HEK293 (cell line): ENCODE results near the gene C3orf80.
"Not testable (repeated sequence)": the region's sequence is repeated elsewhere in the genome, so short reads cannot be mapped to it uniquely, and the experiment has no call there.

Experiments
- BCL11A ChIP-seq: fragments of 450-650 bp; formaldehyde crosslinking; IDR thresholded peaks from 2 replicates; pipeline ENCODE4 v1.5.1; 2016; ENCODE audit warnings: low read depth, missing biosample characterization, missing genetic modification characterization
- ZNF114 ChIP-seq: fragments of 450-650 bp; formaldehyde crosslinking; IDR thresholded peaks from 2 replicates; pipeline ENCODE4 v1.5.0; 2017; ENCODE audit warnings: missing biosample characterization, missing genetic modification characterization
- ZNF549 ChIP-seq: fragments of 450-650 bp; IDR thresholded peaks from 2 replicates; pipeline ENCODE4 v1.5.1; 2018; ENCODE audit warnings: missing biosample characterization, missing genetic modification characterization, mild to moderate bottlenecking, inconsistent platforms, moderate library complexity
- ZNF701 ChIP-seq: fragments of 450-650 bp; formaldehyde crosslinking; IDR thresholded peaks from 2 replicates; pipeline ENCODE4 v1.5.1; 2016; ENCODE audit warnings: missing biosample characterization, missing genetic modification characterization
- ZNF830 ChIP-seq: fragments of 450-650 bp; IDR thresholded peaks from 2 replicates; pipeline ENCODE4 v1.5.0; 2018; ENCODE audit warnings: missing biosample characterization, missing genetic modification characterization, low read depth, mild to moderate bottlenecking, moderate library complexity
- TF ChIP-seq, protein P1 (sequence below): fragments of 450-650 bp; formaldehyde crosslinking; IDR thresholded peaks from 2 replicates; pipeline ENCODE4 v1.5.1; 2016; ENCODE audit warnings: missing biosample characterization, missing genetic modification characterization
- TF ChIP-seq, protein P2 (sequence below): fragments of 450-650 bp; formaldehyde crosslinking; IDR thresholded peaks from 2 replicates; pipeline ENCODE4 v1.5.1; 2016; ENCODE audit warnings: missing biosample characterization, missing genetic modification characterization
- TF ChIP-seq, protein P3 (sequence below): fragments of 450-650 bp; formaldehyde crosslinking; conservative IDR thresholded peaks from 2 replicates; pipeline ENCODE4 v1.5.1; 2016; ENCODE audit warnings: low read depth, missing biosample characterization, missing genetic modification characterization
- TF ChIP-seq, protein P4 (sequence below): fragments of 450-650 bp; formaldehyde crosslinking; IDR thresholded peaks from 2 replicates; pipeline ENCODE4 v1.5.1; 2016; ENCODE audit warnings: missing biosample characterization, missing genetic modification characterization
- TF ChIP-seq, protein P5 (sequence below): fragments of 450-650 bp; formaldehyde crosslinking; IDR thresholded peaks from 2 replicates; pipeline ENCODE4 v1.5.1; 2017; ENCODE audit warnings: missing biosample characterization, missing genetic modification characterization

DNA sequence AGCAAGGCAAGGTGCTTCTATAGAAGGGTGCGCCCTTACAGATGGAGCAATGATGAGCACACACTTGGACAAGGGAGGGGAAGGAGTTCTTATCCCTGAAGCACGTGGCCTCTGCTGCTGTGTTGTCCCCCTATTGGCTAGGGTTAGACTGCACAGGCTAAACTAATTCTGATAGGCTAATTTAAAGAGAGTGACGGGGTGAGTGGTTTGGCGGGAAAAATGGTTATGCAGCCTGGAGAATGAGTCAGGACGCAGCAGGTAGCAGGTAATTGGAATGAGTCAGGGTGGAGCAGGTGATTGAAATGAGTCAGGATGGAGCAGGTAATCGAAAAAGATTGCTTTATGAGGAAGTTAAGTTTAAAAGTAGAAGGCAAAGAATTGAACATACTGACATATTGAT is 15.5 kb downstream of the C3orf80 start:
- TF ChIP-seq ZNF549 (tag by site-specific recombination); ZNF830 (tag by site-specific recombination); ZNF114 (tag by site-specific recombination); BCL11A; ZNF701 (tag by site-specific recombination): not testable (repeated sequence)
- TF ChIP-seq, protein P1, sequence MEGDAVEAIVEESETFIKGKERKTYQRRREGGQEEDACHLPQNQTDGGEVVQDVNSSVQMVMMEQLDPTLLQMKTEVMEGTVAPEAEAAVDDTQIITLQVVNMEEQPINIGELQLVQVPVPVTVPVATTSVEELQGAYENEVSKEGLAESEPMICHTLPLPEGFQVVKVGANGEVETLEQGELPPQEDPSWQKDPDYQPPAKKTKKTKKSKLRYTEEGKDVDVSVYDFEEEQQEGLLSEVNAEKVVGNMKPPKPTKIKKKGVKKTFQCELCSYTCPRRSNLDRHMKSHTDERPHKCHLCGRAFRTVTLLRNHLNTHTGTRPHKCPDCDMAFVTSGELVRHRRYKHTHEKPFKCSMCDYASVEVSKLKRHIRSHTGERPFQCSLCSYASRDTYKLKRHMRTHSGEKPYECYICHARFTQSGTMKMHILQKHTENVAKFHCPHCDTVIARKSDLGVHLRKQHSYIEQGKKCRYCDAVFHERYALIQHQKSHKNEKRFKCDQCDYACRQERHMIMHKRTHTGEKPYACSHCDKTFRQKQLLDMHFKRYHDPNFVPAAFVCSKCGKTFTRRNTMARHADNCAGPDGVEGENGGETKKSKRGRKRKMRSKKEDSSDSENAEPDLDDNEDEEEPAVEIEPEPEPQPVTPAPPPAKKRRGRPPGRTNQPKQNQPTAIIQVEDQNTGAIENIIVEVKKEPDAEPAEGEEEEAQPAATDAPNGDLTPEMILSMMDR, result not testable (repeated sequence)
- TF ChIP-seq, protein P2, sequence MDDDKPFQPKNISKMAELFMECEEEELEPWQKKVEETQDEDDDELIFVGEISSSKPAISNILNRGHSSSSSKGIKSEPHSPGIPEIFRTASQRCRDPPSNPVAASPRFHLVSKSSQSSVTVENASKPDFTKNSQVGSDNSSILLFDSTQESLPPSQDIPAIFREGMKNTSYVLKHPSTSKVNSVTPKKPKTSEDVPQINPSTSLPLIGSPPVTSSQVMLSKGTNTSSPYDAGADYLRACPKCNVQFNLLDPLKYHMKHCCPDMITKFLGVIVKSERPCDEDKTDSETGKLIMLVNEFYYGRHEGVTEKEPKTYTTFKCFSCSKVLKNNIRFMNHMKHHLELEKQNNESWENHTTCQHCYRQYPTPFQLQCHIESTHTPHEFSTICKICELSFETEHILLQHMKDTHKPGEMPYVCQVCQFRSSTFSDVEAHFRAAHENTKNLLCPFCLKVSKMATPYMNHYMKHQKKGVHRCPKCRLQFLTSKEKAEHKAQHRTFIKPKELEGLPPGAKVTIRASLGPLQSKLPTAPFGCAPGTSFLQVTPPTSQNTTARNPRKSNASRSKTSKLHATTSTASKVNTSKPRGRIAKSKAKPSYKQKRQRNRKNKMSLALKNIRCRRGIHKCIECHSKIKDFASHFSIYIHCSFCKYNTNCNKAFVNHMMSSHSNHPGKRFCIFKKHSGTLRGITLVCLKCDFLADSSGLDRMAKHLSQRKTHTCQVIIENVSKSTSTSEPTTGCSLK, result not testable (repeated sequence)
- TF ChIP-seq, protein P3, sequence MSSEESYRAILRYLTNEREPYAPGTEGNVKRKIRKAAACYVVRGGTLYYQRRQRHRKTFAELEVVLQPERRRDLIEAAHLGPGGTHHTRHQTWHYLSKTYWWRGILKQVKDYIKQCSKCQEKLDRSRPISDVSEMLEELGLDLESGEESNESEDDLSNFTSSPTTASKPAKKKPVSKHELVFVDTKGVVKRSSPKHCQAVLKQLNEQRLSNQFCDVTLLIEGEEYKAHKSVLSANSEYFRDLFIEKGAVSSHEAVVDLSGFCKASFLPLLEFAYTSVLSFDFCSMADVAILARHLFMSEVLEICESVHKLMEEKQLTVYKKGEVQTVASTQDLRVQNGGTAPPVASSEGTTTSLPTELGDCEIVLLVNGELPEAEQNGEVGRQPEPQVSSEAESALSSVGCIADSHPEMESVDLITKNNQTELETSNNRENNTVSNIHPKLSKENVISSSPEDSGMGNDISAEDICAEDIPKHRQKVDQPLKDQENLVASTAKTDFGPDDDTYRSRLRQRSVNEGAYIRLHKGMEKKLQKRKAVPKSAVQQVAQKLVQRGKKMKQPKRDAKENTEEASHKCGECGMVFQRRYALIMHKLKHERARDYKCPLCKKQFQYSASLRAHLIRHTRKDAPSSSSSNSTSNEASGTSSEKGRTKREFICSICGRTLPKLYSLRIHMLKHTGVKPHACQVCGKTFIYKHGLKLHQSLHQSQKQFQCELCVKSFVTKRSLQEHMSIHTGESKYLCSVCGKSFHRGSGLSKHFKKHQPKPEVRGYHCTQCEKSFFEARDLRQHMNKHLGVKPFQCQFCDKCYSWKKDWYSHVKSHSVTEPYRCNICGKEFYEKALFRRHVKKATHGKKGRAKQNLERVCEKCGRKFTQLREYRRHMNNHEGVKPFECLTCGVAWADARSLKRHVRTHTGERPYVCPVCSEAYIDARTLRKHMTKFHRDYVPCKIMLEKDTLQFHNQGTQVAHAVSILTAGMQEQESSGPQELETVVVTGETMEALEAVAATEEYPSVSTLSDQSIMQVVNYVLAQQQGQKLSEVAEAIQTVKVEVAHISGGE (tag by site-specific recombination), result not testable (repeated sequence)
- TF ChIP-seq, protein P4, sequence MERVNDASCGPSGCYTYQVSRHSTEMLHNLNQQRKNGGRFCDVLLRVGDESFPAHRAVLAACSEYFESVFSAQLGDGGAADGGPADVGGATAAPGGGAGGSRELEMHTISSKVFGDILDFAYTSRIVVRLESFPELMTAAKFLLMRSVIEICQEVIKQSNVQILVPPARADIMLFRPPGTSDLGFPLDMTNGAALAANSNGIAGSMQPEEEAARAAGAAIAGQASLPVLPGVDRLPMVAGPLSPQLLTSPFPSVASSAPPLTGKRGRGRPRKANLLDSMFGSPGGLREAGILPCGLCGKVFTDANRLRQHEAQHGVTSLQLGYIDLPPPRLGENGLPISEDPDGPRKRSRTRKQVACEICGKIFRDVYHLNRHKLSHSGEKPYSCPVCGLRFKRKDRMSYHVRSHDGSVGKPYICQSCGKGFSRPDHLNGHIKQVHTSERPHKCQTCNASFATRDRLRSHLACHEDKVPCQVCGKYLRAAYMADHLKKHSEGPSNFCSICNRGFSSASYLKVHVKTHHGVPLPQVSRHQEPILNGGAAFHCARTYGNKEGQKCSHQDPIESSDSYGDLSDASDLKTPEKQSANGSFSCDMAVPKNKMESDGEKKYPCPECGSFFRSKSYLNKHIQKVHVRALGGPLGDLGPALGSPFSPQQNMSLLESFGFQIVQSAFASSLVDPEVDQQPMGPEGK (tag by site-specific recombination), result not testable (repeated sequence)
- TF ChIP-seq, protein P5, sequence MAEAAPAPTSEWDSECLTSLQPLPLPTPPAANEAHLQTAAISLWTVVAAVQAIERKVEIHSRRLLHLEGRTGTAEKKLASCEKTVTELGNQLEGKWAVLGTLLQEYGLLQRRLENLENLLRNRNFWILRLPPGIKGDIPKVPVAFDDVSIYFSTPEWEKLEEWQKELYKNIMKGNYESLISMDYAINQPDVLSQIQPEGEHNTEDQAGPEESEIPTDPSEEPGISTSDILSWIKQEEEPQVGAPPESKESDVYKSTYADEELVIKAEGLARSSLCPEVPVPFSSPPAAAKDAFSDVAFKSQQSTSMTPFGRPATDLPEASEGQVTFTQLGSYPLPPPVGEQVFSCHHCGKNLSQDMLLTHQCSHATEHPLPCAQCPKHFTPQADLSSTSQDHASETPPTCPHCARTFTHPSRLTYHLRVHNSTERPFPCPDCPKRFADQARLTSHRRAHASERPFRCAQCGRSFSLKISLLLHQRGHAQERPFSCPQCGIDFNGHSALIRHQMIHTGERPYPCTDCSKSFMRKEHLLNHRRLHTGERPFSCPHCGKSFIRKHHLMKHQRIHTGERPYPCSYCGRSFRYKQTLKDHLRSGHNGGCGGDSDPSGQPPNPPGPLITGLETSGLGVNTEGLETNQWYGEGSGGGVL (tag by site-specific recombination), result not testable (repeated sequence)
